ENCODE data around the gene RNF220. TPM values are rescaled to one million over a fixed set of nuclear protein-coding genes. Genes with fewer than 3 reads are reported as not detected.

RNF220 gene
- total and polyA plus RNA-seq, 9 of the 15 experiments (the other 6 are each of a cell fraction or from before 2014, with no cell fraction given): 5.1 to 117 (median 66.9) TPM

GRCh38 chr1:44523593-44524591 is 118.8 kb downstream of the RNF220 start (continued):
- TF ChIP-seq ZBTB40 (IDR thresholded peaks at IDR 0.05) (no peak), ZBTB40 (CRISPR knock-in tag; IDR thresholded peaks at IDR 0.05) (0 out of 2 replicates have a peak, but pooled peaks have one; percentile 15), BDP1 (IDR thresholded peaks at IDR 0.05; ENCODE audit: insufficient read depth, insufficient read length) (no peak), RAD21 (CRISPR knock-in tag; conservative IDR thresholded peaks at IDR 0.05 in 1 of 2, IDR thresholded peaks at IDR 0.05 in 1 of 2) (no peak), ZNF408 (CRISPR knock-in tag; IDR thresholded peaks at IDR 0.05; ENCODE audit: low read depth) (no peak), ZNF717 (CRISPR knock-in tag; IDR thresholded peaks at IDR 0.05) (no peak), RFX1 (IDR thresholded peaks at IDR 0.05) (peak; percentile 81), ZBTB7A (IDR thresholded peaks at IDR 0.05; ENCODE audit: borderline replicate concordance, control insufficient read depth, low read depth, low read length) (peak; percentile 64; the same call in 1 of the 2 replicates), PYGO2 (tag; IDR thresholded peaks at IDR 0.05) (no peak), ZNF316 (IDR thresholded peaks at IDR 0.05) (peak; percentile 33), CTCF (IDR thresholded peaks at IDR 0.05 in 2 of 3, conservative IDR thresholded peaks at IDR 0.05 in 1 of 3; ENCODE audit: insufficient read depth in 2 of 3, low read depth in 1 of 3, low read length in 3 of 3) (0 out of 6 replicates have a peak, but pooled peaks of 1 of the 3 experiments have one; percentile 16)

Data from K562 (cell line).